ENCODE measurements around the gene LHFPL5.

LHFPL5 gene

GRCh38 chr6:35804996-35805736 lies at the start of gene LHFPL5:
Gene LHFPL5, plus strand, starts transcription at chr6:35805352. Its CDS starts 319 bp downstream, at chr6:35805671.
- DNase-seq (ENCODE audit: low spot score): peak; percentile 86

- peak; percentile 48 for DNase-seq (ENCODE audit: low spot score)
These were observed 47.6 kb upstream of the LHFPL5 start for GRCh38 chr6:35757456-35758123.

GRCh38 chr6:35759426-35759825 lies 45.7 kb upstream of the LHFPL5 start:
- DNase-seq (ENCODE audit: low spot score): no peak

- DNase-seq (ENCODE audit: low spot score): no peak
These were observed 39.4 kb upstream of the LHFPL5 start for GRCh38 chr6:35765739-35766138.

- no peak for DNase-seq (ENCODE audit: low spot score)
These were observed 35.9 kb upstream of the LHFPL5 start for GRCh38 chr6:35769211-35769610.

GRCh38 chr6:35771343-35771627 lies 33.9 kb upstream of the LHFPL5 start:
- peak; percentile 7 for DNase-seq (ENCODE audit: low spot score)

GRCh38 chr6:35774116-35774794 lies 30.9 kb upstream of the LHFPL5 start:
- no peak for DNase-seq (ENCODE audit: low spot score)

- DNase-seq (ENCODE audit: low spot score): no peak
These were observed 30.1 kb upstream of the LHFPL5 start for GRCh38 chr6:35775031-35775430.

- no peak for DNase-seq (ENCODE audit: low spot score)
These were observed 28.6 kb upstream of the LHFPL5 start, which contains the start of gene CLPSL2 for GRCh38 chr6:35776364-35777215. Gene CLPSL2, plus strand, starts transcription at chr6:35776598. Its CDS starts 21 bp downstream, at chr6:35776619.

- no peak for DNase-seq (ENCODE audit: low spot score)
These were observed 27.6 kb upstream of the LHFPL5 start for GRCh38 chr6:35777356-35778102.

- no peak for DNase-seq (ENCODE audit: low spot score)
These were observed 26.7 kb upstream of the LHFPL5 start for GRCh38 chr6:35778437-35778836.

- no peak for DNase-seq (ENCODE audit: low spot score)
These were observed 24.4 kb upstream of the LHFPL5 start, which contains the start of gene CLPSL1 for GRCh38 chr6:35780719-35781118. Gene CLPSL1, plus strand, starts transcription at chr6:35781019. Its CDS starts 92 bp downstream, at chr6:35781111.

GRCh38 chr6:35781290-35781689 lies 23.9 kb upstream of the LHFPL5 start:
- DNase-seq (ENCODE audit: low spot score): no peak

- no peak for DNase-seq (ENCODE audit: low spot score)
These were observed 22.7 kb upstream of the LHFPL5 start for GRCh38 chr6:35782424-35782823.

GRCh38 chr6:35784200-35784599 lies 21.0 kb upstream of the LHFPL5 start:
- DNase-seq (ENCODE audit: low spot score): no peak

GRCh38 chr6:35786272-35786671 lies 18.9 kb upstream of the LHFPL5 start:
- DNase-seq (ENCODE audit: low spot score): no peak

GRCh38 chr6:35786810-35787209 lies 18.3 kb upstream of the LHFPL5 start:
- no peak for DNase-seq (ENCODE audit: low spot score)

- no peak for DNase-seq (ENCODE audit: low spot score)
These were observed 17.6 kb upstream of the LHFPL5 start for GRCh38 chr6:35787266-35788218.

- DNase-seq (ENCODE audit: low spot score): no peak
These were observed 16.6 kb upstream of the LHFPL5 start for GRCh38 chr6:35788423-35788982.

- no peak for DNase-seq (ENCODE audit: low spot score)
These were observed 14.5 kb upstream of the LHFPL5 start for GRCh38 chr6:35790683-35791082.
